GM18499 (cell line): Measurements from ENCODE around the gene CD300E.
"Not testable (repeated sequence)": the region's sequence is repeated elsewhere in the genome, so short reads cannot be mapped to it uniquely, and the experiment has no call there.

Experiments used
- ATAC-seq: cut with Tn5 transposase; IDR thresholded peaks from one replicate; pipeline ENCODE4 v1.9.1; 2021; ENCODE audit warnings: moderate number of reproducible peaks; ENCODE audit not compliant: insufficient read depth, unreplicated experiment

The CD300E gene

DNA sequence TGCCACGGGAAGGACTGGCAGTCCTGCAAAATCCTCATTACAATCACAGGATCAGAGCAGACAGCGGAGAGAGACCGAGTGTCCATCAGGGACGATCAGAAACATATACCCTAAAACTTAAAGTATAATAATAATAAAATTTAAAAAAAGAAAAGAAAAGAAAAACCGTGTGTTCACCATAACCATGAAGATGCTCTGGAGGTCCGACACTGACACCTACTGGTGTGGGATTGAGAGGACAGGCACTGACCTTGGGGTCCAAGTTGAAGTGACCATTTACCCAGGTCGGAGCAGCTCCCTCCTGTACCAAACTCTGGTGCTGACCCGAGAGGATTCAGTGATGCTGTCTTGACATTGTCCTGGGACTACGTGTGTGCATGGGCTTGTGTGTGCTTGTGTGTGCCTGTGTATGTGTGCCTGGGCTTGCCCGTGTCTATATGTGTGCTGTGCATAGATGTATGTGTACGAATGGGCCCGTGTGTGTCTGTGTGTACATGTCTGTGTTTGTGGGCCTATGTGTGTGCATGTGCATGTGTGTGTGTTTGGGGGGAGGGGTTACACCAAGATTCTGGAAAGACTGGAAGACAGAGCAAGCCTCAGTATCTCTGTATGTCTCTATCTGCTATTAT is 21.5 kb downstream of the CD300E start:
- ATAC-seq: no peak

DNA sequence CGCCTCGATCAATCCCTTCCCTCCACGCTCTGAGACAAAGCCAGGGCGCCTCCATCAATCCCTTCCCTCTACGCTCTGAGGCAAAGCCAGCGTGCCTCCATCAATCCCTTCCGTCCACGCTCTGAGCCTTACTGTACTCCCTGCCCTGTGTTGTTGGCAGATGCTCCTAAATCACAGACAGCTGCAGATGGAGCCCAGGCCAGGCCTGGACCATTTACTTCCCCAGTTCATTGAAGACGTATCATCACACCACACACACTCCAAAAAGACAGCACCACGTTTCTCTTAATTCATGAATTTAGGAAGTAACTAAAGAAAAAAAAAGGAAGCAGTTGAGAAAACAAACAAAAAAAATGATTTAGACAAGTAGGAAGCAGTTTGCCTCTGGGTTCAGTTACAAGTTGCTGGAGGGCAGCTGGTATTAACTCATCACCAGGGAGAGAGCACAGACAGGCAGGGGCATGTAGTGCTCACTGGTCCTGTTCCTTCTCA is 24.0 kb downstream of the CD300E start:
- ATAC-seq: no peak

DNA sequence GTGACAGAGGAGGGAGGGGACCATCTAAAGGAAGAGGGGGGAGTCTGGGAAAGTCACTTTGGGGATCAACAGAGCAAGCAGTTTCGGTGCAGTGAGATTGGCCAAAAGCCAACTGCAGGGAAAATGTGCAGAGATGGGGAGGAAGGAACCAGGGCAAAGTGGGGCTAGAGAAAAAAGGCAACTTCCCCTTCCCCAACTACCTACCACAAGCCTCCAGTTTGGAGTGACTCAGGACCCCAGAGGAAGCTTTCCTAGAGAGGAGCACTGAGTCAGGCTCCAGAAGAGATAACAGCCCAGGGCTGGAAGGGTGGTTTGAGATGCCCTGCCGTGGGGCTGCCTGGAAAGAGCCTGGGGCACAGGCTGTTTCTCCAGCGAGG is 24.5 kb downstream of the CD300E start:
- no peak for ATAC-seq

DNA sequence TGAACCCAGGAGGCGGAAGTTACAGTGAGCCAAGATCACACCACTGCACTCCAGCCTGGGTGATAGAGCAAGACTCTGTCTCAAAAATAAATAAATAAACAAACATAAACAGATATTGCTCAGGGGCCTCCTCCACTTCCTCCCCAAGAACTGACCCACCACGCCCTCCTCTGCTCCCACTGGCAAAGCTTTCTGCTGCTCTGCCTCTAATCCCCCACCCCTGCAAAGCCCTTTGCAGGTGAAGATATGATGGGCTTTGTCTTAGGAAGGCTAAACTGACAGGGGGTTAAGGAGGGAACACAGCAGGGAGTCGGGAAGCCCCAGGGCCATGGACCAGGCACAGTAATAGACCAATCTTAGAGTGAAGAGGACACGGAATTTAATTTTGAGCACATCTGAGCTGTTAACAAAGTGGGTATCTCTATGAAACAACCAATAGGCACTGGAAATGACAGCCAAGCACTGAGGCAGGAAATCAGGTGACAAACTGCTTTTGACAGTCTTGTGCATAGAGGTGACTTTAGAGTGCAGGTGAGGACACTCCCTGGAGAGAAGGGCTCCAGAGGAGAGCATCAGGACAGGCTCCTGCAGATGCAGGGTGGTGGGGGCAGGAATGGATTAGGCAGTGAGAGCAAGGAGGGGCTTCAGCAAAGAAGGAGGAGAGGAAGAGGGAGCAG is 25.1 kb downstream of the CD300E start:
- no peak for ATAC-seq

DNA sequence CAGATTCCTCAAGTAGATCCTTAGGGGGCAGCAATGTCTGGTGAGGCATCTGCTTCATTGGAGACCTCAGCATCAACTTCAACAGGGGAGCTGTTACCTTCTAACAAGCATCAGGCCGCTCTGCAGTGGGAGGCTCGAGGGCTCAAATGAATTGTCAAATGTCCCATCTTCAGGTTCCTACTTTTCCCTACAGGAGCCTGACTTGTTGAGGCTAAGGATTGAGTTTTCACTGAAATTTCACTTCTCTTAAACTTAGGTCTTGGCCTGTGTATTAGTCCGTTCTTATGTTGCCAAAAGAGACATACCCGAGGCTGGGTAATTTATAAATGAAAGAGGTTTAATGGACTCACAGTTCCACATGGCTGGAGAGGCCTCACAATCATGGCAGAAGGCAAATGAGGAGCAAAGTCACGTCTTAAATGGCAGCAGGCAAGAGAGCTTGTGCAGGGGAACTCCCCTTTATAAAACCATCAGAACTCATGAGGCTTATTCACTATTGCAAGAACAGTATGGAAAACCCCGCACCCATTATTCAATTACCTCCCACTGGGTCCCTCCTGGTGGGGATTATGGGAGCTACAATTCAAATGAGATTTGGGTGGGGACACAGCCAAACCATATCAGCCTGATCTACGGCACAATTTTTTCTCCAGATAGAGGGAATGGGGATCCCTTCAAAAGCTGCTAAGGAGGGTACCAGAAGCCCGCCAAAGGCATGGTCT is 26.3 kb downstream of the CD300E start:
- no peak for ATAC-seq

DNA sequence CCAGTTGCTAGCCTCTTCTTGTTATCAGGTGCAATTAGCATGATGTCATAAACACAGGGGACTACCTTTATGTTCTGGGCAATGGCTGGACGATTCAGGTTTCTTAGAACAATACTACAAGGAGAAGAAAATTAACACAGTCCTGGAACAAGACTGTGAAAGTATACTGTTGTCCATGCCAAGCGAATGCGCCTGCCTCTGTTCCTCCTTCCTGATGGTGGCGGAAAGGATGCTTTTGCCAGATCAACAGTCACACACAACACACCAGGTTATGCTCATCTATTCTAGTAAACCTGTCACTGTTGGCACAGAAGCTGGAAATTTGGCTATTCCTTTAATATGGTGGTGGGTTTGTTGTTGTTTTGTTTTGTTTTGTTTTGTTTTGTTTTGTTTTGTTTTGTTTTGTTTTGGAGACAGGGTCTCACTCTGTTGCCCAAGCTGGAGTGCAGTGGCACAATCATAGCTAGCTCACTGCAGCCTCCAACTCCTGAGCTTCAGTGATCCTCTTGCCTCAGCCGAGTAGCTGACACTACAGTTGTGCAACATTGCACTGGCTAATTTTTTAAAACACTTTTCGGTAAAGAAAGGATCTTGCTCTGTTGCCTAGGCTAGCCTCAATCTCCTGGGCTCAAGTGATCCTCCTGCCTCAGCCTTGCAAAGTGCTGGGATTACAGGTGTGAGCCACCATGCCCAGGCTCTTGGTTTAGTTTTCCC is 28.3 kb downstream of the CD300E start:
- ATAC-seq: no peak

DNA sequence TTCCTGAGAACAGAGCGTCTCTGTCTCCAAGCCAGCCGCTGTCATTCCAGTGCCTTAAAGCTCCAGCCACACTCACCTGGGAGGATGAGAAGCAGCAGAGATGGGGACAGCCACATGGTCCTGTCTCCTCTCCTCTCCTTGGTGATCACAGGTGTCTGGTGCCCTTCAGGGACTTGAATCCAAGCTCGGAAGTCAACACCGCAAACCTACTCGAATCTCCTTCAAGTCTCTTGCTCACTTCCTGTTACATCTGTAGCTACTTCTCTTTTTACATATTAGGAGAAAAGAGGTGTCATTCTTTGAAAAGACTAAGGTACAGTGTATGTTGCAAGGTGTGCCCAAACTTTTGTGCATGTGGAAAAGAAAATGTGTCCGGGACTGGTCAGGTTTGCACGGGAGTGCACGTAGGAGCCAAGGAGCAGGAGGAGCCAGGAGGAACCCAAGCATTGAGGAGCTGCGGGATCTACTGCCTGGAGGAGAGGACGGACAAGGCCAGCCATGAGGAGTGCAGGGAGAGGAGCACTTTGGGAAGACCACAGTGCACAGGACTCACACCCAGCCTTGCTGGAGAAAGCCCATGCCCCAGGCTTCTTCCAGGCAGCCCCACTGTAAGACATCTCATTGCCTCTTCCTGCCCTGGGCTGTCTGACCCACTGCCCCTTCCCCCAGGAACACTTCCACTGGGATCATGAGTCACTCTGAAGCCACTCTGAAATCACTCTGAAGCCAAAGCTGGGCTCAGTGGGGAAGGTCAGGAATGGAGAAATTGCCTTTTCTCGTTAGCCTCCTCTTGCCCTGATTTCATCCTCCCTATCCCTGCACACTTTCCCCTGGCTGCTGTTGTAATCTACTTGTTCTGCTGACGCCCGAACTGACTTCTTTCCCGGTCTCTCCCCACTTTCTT is 31.2 kb downstream of the CD300E start, which contains the start of gene CD300LD:
Gene CD300LD, minus strand, starts transcription at position 197 of the 904 bp plus-strand sequence. Its CDS starts 81 bp downstream, at position 116.
- ATAC-seq: no peak

DNA sequence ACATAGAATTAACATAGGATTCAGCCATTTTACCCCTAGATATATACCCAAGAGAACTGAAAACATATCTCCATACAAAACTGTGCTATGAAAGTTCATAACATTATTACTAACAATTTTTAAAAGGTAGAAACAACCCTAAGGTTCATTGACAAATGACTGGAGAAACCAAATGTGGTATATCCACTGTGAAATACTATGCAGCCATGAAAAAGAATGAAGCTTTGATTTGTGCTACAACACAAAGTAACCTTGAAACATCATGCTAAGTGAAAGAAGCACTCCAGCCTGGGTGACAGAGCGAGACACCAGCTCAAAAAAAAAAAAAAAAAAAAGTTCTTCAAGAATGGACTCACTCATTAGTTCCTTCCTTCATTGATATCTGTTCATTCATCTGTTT is 32.0 kb downstream of the CD300E start:
- no peak for ATAC-seq

DNA sequence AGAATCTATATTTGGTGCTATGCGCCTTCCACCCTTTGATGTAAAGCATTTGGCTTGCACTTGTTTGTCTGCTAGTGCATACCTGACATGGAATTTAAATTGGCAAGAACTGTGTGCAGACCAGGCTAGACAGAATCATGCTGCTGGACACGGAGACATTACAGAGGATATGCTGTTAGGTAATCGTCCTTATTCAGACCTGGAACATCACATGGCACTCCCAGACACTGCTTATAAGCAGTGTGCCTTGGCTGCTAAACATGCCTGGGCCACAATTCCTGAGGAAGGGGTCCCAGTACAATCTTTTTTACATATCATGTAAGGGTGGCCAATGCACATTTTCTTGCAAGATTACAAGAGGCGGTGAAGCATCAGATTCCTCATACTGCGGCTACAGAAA is 37.8 kb downstream of the CD300E start:
- ATAC-seq: no peak

DNA sequence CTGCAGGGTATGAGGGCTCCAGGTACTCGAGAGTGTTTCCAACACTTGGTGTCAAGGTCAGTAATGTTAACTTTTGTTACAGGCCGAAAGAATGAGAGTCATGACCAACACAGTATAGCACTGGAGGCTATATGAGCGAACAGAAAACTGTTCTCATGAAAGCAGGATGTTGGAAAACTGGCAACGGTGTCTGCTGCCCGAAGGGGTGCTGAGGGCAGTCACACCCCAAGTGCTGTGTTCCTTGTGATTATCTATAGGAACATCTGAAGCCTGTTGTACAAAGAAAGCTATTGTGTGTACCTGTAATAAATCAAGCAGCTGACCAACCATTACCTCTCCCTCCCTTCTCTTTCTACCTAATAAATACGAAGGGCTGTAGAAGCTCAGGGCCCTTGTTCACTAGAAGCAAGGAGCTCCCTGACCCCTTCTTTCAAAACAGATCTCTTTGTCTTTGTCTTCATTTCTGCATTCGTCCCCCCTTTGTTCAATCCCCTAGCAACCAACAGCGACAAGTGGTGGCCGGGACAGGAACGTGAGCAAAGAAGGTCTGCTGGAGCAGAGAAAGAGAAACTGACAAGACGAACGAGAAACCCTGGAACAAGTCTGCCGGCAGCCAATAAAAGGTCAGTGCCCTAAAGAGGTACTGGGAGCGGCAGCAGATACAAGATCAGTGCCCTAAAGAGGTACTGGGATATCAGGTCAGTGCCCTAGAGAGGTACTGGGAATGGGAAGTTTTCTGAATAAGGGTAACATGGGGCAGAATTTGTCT is 39.1 kb downstream of the CD300E start:
- ATAC-seq: no peak

DNA sequence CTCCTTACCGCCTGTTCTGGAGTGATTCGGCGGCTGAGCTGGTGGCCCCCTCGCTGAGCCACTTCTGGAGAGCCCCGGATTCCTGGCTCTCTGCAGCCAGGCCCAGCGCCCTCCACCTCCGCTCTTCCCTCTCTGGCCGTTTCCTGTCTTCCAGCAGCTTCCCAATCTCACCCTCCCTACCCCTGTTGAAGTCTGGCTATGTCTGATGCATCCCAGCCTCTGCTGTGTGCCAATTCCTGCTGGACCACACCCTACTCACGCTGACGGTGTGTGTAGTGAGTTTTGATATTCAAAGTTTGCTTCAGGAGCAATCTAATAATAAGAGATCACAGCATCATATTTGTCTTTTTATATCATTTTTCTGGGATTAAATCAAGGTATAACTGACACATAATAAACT is 40.9 kb downstream of the CD300E start:
- ATAC-seq: no peak

DNA sequence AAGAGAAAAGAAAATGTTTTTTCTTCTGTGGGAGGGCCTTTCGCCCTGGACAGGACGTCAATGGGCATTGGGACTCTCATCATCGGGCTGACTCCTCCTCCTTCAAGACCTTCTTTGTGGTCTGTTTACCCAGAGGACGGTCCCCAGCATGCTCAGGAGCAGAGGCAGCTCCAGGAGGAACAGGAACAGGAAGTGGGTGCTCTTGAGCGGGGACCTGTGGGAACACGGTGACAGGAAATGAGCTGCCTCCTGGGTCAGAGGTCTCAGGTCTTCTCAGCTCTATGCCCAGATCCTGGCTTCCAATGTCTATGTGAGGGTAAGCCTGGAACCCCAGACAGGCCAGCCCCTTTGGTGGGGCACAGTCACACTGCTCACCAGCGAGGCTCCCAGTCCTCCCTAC is 43.6 kb downstream of the CD300E start:
- ATAC-seq: no peak

DNA sequence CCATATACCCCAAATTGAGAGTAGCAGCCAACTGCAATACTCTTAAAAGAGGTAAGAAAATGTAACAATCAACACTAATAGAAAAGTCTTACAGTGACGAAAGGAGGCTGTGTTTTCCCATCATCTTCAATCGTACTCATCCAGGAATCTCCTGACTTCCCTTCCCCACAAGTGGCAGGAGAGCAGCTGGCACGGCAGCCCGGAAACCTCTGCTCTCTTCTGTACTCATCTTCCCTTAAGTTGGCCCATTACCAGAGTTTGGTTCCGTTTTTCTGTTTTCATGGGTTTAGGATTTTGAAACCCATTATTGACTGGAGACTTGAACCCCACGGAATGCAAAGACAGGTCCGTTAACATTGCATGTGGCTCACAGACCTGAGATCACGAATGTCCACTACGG is 44.6 kb downstream of the CD300E start:
- no peak for ATAC-seq

DNA sequence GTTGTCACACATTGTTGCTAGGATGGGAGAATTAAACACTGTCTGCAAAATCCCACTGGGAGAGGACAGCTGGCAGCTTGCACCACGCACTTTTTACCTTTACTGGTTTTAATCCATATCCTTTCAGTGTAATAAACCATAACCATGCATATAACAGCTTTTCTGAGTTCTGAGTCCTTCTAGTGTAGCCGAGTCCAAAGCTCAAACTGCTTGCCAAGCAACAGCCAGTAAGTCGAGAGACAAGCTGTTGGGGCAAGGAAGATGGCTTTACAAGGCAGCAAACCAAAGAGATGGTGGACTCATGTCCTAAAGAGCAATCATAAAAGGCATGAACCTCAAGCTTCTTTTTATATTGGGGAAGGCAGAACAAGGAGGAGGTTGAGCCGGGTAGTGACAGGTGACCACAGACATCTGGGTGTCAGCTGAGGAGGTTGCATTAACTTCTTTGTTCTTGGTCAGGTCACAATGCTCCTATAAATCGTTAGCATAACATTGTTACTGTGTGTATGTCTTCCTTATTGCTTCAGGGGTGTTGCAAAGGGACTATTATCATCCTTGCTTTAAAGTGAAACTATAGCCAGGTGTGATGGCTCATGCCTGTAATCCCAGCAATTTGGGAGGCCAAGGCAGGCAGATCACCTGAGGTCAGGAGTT is 48.9 kb downstream of the CD300E start:
- no peak for ATAC-seq

DNA sequence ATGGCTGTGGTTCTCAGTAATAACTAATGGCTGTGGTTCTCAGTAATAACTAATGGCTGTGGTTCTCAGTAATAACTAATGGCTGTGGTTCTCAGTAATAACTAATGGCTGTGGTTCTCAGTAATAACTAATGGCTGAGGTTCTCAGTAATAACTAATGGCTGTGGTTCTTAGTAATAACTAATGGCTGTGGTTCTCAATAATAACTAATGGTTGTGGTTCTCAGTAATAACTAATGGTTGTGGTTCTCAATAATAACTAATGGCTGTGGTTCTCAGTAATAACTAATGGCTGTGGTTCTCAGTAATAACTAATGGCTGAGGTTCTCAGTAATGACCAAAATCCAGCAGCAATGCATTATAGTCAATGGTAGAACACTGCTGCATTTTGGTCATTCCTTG is 49.9 kb downstream of the CD300E start:
- not testable (repeated sequence) for ATAC-seq

DNA sequence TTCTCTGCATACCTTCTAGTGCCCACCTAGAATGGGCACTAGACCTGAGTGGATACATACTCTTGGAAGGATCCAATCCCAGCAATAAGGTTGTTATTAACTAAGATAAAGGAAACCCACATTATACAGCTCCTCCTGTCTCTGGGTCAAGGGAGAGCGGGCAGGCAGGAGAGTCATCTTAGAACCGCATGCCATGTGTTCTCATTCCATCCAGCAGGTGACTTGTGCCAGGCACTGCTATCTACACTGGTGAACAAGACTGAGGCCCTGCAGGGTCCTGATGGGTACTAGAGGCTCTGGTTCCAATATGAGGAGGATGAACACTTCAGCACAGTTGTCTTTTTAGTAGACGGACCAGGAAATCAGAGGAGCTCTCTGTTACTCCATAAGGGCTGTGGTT is 50.4 kb downstream of the CD300E start:
- no peak for ATAC-seq

DNA sequence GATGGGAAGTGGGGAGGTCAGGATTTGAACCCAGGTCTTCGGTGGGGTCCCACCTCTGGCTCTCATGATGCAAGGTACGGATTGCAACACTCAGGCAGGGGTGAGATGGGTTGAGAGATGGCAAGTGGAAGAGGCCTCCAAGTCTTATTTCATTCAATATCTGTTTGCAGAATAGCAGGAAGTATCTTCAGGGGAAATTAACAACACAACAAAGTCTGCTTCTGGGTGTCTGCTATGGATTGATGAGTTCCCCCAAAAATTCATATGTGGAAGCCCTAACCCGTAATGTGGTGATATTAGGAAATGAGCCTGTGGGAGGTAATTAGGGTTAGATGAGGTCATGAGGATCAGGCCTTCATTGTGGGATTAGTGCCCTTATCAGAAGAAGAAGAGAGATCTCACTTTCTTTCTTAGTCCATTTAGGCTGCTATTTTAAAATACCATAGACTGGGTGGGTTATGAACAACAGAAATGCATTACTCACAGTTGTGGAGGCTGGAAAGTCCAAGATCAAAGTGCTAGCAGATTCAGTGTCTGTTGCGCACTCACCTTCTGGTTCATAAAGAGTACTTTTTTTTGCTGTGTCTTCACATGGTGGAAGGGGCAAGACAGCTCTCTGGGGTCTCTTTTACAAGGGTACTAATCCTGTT is 51.8 kb downstream of the CD300E start:
- no peak for ATAC-seq
